Stimulated activated CD4-positive, alpha-beta T cell treated with anti-CD3 and anti-CD28 coated beads, Interleukin-4, amount 100 ng/mL, for 4 hours (primary cell): Measurements from ENCODE around the gene YKT6.
"Not testable (repeated sequence)": the region's sequence is repeated elsewhere in the genome, so short reads cannot be mapped to it uniquely, and the experiment has no call there.

ENCODE experiments used
- DNase-seq, 2 experiments: peaks; one replicate each; pipeline ENCODE4 v3.0.0-alpha.2; 2020

The YKT6 gene

DNA sequence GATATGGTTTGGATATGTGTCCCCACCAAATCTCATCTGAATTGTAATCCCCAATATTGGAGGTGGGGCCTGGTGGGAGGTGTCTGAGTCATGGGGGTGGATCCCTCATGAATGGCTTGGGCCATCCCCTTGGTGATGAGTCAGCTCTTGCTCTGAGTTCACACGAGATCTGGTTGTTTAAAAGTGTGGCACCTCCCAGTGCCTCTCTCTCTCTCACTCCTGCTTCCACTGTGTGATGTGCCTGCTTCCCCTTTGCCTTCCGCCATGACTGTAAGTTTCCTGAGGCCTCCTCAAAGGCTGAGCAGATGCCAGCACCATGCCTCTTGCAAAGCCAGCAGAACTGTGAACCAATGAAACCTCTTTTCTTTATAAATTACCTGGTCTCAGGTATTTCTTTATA lies 6.7 kb upstream of the YKT6 start:
- DNase-seq: peak; percentile 33 to 60

DNA sequence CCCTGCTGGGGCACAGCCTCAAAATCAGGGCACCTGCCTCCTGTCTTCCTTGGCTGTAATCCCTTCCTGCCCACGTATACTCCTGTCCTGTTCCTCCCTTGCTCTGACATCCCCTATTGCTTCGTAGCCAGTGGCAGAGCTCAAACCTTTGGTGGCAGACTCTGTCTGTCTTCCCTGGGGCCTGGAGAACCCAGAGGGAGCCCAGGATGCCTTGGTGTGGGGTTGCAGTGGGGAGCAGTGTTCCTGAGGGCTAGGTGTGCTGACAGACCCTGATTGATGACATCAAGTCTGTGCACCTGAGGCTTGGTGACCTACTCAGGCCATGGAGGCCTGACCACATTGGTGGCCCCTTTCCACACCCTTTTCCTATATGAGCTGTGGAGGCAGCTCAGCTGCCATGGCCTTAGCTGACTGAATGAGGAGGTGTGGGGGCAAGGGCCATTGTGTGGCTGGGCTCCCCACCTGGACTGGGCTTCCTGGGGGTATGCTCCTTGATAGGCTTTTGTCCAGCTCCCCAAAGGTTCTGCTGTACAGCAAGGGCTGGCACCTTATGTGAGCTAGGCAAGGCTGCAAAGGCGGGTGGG lies 6.1 kb upstream of the YKT6 start:
- DNase-seq: no peak

DNA sequence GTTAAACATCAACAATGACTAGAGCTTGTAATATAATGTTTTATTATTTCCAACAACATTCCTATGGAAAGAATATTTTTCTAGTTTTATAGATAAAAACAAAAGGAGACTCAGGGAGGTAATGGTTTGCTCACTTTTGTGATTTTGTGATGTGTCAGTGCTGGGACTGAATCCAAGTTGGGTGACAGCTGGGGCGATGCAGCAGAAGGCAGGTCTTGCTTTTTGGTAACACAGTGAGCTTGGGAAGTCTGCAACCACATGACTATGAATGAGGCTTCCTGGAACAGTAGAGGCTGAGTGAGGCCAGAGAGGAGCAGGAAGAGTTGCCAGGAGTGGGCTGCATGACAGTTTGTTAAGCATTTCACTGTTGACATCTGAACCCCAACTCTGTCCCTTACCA lies 4.9 kb upstream of the YKT6 start:
- no peak for DNase-seq

DNA sequence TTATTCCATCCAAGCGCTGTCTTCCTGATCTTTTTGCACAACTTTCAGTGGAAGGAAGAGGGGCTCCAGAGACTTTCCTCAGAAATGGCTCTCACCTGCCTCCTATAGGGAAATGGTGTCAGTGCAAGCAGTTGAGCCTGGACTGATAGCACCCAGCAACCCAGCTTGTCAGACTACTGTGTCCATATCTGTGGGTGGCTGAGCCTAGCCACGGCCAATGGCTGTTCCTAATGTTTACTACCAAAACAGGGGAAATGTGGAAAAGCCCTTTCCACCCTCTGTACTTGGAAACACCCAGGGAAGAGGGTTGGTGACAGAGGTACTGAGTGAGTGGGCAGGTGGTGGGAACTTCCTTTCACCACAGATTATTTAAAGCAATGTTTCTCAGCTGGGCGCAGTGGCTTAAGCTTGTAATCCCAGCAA lies 4.3 kb upstream of the YKT6 start:
- DNase-seq: no peak

DNA sequence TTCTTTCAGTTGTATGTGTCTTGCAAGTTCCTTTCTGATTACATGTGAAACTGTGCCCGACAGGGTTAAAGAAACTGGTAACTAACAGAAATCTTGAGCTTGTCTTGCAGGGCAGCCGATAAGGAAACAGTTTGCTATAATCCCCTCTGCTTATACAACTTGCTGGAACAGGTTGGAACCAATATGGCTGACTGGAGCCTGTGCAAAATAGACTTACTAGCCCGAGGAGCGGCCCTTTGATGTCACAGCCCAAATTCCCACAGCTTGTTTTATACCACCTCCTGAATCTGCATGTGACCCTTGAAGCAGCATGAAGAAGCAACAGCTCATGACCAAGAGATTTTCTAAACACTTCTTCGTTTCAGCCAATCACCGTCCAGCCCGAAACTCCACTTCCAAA lies 3.3 kb upstream of the YKT6 start:
- DNase-seq: no peak

DNA sequence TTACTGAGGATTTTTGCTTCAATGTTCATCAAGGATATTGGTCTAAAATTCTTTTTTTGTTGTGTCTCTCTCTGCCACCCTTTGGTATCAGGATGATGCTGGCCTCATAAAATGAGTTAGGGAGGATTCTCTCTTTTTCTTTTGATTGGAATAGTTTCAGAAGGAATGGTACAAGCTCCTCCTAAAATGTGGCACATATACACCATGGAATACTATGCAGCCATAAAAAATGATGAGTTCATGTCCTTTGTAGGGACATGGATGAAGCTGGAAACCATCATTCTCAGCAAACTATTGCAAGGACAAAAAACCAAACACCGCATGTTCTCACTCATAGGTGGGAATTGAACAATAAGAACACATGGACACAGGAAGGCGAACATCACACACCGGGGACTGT lies 615 bp upstream of the YKT6 start:
- not testable (repeated sequence) for DNase-seq

DNA sequence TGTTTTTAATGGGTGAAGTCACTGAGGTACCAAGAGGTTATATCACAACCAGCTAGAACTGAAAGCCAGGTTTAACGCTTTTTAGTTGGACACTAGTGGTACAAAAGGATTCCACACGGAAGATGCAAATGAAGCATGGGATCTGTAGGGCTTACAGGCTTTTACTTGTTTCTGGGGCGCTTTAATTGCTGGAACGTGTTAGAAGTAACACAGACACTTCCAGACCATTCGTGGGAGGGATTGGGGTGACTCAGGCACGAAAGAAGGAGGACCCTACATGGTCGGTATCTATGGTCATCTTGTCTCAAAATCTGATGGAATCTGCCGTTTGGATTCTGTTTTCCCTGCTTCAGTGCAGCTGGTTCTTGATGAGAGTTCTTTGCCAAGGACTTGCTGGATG lies 1.0 kb downstream of the YKT6 start:
- DNase-seq: no peak

DNA sequence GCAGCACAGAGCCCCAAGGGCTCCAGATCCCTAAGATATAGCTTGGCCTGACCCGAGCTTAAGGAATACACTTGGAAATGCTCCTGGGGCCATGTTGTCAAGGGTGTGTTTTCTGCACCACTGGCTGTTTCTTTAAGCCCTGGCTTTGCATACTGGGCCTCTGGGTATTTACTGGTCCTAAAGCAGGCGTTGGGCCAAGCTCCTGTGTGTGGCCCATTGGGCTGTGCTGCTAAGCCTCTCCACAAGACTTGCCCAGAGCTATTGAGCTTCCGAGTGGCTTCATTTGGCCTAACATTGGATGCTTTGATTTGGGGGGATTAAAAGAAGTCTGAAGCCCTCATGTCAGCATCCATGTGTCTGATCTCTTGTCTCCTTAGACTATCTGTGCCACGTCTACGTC lies 5.2 kb downstream of the YKT6 start:
- no peak for DNase-seq

DNA sequence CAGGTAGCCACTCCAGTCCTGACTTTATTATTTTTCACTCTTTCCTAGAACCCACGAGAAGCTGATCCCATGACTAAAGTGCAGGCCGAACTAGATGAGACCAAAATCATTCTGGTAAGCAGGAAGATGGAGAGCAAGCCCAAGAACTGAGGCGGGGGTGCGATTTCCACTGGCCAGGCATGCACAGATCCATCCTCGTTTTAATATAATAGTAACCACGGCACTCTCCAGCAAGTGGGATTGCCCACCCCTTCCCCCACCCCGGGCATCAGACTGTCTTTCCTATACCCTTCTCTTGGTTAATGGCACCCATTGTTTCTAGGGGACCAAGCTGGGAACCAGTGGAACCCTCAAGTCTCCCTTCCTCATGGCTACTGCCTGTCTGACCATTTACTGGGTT lies 7.3 kb downstream of the YKT6 start:
- DNase-seq: no peak

DNA sequence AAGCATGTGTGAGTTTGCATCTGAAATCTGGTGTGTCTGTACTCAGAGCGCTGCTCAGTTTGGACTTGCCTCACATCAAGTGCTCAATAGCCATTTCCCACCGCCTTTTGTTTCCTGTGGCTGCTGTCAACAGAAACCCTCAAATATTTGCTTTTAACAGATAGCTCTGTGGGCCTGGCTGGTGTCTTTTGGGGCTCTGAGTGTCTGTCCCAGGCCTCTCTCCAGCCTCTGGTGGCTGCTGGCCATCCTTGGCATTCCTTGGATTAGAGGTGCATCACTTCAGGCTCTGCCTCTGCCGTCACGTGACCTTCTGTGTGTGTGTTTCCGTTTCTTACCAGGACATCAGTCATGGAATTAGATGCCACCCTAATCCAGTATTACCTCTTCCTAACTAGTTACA lies 9.3 kb downstream of the YKT6 start:
- DNase-seq: no peak

DNA sequence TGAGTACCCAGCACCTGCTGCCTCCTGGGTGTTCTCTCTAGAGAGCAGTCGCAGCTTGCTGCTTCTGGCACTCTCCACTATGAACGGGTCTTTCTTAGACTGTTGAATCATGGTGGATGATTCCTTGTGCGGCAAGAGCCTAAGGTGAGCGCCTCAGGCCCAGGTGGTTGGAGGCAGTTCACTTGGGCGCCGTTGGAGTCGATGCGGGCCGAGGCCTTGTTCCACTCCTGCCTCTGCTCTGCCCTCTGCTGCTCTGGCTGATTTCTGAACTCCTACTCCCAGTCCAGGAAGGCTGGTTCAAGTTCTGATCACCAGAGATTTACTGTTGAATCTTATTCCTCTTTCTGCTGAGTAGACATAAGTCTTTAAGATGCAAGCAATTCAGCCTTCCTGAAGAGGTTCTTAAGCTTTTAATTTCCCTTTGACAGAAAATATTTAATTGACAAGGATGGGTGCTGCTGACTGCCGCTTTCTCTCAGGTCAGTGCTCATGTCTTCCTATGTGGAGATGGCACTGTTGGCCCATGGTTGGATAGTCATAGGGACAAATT lies 10.4 kb downstream of the YKT6 start:
- DNase-seq: no peak

DNA sequence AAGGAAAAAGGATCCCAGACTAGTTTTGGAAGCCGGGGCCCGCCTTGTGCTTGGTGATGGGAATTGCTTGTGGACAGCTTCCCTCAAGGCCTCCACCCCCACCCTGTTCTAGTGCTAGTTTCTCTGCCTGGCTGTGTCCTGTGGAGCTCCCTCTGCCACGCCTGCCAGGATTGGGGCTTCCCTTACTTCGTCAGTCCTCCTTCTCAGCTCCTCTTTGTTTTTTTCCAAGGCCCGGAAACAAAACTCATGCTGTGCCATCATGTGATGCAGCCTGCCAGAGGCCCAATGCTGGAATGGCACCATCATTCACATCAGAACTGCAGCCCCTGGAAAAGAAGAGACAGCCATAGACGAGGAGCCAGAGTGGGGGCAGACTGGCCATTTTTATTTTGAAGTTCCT lies 11.2 kb downstream of the YKT6 start:
- DNase-seq: no peak

DNA sequence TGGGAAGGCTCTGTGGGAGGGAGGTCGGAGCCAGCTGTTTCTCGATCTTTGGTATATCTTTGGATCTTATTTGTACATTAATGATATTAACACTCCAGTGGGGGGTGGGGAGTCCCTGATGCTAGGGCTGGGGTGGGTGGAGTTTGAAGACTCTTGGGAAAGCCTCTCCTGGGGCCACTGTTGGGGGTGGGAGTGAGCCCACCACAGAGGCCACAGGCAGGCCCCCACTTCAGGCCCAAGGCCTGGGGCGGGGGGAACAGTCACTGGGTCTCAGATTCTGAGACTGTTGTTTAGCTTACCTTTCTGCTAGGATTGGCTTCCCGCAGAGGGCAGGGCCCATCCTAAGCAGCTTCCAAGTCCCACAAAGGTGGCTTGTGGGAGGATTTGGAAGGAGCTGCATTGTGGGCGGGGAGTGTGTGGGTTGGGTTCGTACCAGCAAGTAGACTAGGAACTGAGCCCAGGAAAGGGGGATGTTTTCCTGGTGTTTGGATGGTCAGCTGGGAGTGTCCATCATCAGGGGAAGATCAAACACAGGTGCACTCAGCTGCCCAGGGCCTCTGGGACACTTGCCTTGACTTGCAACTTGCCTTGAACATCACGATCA lies 11.9 kb downstream of the YKT6 start:
- DNase-seq: no peak

DNA sequence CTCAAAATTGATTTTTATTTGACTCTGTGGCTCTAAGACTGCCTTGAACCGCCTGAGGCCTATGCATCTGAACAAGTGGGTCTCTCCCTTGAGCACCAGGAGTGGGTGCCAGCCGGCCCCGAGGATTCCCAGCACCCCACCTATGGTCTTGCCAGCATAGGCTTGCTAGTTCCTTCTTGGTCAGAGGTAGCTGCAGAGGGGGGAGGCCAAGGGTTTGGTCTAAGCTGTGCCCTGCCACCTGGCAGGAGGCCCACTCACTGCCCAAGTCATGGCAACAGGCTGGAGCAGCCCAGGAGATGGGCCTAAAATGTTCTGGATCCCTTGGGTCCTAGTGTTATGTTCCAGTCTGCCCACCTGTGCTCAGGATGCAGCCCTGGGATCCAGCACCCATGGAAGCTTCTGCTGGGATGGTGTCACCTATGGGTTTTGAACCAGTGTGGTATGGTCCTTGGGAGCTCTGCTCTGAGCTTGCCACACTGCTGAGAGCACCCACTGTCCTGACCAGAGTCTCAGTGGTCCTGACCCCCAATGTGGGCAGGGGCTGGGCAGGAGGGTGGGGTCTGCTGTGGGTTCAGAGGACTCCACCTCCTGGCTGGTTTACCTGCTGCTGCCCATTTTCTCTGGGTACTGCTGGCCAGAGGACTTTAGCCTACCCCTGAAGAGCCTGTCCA lies 12.6 kb downstream of the YKT6 start:
- no peak for DNase-seq

DNA sequence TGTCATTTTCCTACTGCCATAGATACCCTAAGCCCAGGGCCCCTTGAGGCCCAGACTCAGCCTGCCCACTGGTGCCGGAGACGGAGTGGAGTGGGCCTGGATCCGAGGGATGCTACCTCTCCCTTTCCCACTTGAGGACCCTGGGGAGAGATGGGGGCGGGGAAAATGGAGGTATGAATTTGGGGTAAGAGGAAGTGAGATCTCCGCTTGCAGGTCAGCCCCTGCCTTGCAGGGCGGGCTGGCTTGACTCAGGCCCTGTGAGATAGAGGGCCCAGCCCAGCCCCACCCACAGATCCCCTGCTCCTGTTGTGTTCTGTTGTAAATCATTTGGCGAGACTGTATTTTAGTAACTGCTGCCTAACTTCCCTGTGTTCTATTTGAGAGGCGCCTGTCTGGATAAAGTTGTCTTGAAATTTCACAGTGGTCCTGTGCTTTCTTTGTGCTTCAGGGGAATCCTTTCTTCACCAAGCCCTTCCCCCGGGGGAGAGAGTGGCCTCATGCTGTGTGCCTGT lies 13.2 kb downstream of the YKT6 start:
- DNase-seq: no peak

DNA sequence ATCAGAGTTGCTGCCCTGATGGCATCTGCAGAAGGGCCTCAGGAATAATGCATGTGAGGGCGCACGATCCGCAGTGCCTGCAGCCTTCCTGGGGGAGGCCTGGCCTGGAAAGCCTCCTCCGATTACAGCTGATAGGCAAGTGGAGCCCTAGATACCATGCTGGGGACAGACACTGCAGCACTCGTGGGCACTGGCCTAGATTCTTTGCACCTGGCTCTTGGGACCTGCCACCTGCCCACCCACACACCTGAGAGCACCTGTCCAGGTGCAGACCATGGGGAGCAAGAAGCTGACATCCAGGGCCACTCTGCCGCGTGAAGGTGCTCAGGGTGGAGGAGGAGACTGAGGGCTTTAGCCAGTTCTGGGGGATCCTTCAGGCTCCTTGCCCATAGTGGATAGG lies 14.8 kb downstream of the YKT6 start:
- no peak for DNase-seq

DNA sequence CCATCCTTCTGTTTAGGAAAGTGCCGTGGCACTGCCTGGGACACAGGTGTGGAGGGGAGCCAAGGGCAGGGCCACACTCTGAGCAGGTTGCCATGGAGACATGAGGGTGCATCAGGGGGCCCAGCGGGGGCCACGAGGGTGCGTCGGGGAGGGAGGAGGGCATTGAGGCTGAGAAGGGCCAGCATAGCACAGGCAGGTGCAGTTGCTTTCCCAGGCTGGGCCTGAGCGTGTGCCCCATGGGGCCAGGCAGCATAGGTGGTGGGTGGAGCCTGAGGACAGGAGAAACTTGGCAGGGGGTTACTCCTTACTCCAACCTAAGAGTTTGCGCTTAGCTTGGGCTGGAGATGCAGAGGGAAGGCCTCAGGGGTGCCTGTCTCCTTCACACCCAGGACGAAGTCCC lies 15.2 kb downstream of the YKT6 start:
- DNase-seq: no peak

DNA sequence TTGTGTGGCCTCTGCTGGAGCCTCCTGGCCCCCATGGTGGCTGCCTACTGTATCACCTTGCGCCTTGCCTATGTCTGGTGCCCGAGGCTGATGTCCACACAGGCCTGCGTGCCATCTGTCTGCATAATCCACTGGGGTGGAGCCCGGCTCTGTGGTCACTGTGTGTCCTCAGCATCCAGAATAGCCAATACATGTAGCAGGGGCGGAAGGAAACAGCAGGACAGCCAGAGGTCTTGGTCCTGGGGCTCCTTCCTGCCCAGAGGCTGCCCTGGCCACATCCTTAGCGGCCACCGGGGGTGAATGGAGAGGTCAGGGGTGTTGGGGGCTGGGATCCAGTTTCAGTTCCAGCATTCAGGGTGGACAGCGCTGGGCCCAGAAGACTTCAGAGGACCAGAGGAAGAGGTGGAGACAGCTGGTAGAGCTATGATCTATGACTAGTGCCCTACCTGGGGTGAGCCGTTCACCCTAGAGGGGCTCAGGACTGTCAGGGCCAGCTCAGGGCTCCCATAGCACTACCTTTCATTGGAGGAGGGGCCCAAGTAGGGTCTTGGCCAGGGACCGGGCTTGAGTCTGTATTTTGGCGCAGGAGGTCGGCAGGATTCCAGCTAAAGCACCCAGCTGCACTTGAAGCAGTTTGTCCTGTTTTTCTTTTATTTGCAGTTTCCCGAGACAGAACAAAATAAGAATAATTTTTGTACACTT lies 15.9 kb downstream of the YKT6 start:
- DNase-seq: no peak

DNA sequence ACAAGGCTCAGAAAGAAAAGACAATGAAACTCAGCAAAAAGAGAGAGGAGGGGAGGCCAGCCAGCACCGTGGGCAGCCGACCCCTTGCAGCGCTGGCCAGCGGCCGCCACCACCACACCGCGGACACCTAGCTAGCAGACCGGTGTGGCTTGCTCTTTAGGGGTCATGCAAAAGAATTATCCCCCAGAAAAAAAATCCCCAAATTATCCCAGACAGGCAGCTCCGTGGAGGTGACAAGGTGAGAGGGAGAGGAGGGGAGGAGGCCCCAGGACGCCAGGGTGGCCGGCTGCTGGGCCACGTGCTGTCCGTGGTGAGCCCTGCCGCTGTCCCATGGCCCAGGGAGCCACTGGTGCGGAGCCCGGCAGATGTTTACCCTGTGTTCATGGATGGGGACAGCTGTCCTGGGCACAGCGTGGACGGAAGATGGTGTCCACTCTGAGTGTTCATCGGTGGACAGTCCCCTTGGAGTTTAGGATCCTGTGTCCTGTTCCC lies 16.5 kb downstream of the YKT6 start:
- no peak for DNase-seq

DNA sequence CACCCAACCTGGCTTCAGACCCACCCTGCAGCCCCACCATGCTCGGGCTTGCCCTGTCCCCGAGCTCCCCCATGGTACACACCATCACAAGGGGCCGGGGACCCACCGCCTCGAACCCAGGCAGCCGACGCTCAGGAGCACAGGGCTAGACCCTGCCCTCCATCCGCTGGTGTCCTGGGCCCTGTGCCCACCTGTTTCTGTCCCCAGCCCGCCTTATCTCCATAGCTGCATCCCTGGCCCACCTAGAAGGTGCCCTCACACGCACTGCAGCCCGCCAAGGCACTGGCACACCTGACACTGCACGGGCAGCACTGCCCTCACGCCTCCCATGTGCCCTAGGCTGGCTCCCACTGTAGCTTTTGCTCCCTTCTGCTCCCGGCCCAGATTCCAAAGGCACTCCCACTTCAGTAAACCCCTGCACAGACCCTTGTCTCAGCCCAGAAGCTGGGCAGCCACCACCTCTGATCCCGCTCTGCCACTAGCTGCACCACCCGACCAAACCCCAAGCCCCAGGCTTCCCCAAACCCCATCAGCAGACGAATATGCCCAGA lies 17.1 kb downstream of the YKT6 start:
- no peak for DNase-seq

DNA sequence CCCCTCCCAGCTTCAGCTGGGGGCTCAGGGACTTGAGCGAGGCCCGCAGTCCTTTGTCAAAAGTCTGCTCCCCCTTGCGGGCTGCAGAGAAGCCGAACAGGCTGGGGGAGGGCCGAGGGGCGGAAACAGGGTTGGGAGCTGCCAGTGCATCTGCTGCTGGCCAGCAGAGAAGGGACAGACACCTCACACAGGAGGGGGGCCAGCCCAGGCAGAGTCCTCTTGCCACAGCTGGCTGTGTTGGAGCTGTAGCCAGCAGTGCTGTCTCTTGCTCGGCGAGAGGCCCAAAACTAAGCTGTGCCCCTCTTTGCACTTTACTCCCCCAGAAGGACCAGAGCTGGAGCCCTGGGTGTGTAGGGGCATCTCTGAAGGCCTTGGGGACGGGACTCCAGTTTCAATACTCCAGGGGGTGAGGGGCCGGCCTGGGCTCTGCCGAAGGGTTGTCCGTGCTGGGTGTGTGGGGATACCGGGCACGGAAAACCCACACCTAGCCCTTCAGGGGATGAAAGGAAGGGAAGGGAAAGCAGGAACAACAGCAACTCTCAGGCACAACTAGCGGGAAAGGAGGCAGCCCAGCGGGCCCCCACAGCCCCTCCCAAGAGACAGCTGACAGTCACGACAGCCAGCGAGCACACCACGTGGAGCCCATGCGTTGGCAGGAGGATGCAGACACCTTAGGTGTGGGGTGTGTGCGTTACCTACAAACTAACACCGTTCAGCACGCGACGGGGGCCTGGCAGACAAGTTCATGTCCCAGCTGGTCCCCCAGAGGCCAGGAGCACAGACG lies 17.8 kb downstream of the YKT6 start:
- no peak for DNase-seq

DNA sequence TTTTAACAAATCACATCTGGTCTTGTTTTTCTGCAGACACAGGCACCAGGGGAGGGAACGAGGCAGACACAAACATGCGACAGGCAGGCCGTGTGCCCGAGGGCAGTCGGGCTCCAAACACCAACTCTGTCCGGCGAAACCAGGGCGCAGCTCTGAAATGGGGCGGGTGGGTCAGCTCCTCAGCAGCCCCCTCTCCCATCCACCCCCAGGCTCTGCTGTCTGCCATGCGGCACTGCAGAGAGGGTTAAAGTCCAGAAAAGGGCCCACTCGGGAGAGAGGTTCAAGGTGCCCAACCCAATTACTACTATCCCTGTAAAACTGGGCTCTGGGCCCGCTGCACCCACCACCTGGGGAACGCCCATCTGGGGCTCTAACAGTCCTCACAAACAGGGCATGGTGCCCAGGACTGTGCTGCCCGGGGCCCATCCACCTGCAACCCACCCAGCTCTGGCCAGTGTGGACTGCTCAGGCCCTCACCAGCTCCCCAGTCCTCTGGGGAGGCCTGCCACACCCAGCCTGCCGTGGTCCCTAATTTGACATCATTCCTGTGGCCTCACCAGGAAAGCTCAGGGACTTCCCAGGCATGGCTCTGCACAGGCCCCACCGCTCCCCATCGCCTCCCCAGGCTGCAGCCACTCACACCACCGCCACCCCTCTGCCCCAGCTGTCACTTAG lies 18.7 kb downstream of the YKT6 start:
- no peak for DNase-seq
